CD4-positive, alpha-beta T cell treated with Interleukin-17A for 4 hours (primary cell): ENCODE results near the gene POU2AF3.
"Not testable (repeated sequence)": the region's sequence is repeated elsewhere in the genome, so short reads cannot be mapped to it uniquely, and the experiment has no call there.

Experiments used
- DNase-seq: peaks from one replicate; pipeline ENCODE4 v3.0.0-alpha.2; 2020; ENCODE audit warnings: mixed read lengths

The POU2AF3 gene, protein sequence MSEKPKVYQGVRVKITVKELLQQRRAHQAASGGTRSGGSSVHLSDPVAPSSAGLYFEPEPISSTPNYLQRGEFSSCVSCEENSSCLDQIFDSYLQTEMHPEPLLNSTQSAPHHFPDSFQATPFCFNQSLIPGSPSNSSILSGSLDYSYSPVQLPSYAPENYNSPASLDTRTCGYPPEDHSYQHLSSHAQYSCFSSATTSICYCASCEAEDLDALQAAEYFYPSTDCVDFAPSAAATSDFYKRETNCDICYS

GRCh38 chr11:111298413-111299100 lies at the start of gene POU2AF3:
POU2AF3 (plus strand) TSS chr11:111298546; CDS start chr11:111298582, 36 bp downstream.
- DNase-seq = no peak

DNA sequence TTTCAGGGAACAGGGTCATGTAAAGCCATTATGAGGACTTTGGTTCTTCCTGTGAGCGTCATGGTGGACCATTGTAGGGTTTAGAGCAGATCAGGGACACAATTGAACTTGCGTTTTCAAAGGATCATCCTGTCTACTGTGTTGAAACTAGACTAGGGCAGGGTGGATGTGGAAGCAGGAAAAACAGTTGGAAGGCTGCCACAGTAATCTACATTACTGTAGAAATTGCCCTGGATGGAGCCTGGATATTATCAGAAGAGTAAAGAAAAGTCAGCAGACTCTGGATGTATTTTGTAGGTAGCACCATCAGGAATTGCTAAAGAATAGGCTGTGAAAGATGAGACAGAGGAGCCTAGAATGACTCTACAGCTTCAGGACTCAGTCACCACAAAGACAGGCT lies 47.4 kb upstream of the POU2AF3 start:
- DNase-seq = no peak

GRCh38 chr11:111253131-111253530 lies 45.2 kb upstream of the POU2AF3 start:
- no peak for DNase-seq

GRCh38 chr11:111253630-111254029 lies 44.7 kb upstream of the POU2AF3 start:
- DNase-seq = no peak

DNA sequence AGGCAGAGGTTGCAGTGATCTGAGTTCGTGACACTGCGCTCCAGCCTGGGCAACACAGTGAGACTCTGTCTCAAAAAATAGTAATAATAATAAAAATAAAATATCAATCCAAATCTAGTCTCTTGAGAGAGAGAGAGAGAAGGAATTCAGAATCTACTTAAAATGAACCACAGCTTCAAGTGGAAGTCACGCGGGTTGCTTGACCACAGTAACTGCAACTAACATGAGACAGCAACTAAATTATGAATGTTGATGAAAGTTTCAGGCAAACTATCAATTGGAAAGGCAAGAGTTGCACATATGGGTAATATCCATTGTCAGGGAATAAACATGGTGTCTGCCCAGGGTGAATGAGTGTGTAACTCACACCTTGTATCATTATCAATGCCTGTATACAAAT lies 40.3 kb upstream of the POU2AF3 start:
- DNase-seq = no peak

- DNase-seq = no peak
These were observed 38.5 kb upstream of the POU2AF3 start for GRCh38 chr11:111259896-111260295.

- DNase-seq = no peak
These were observed 37.5 kb upstream of the POU2AF3 start for GRCh38 chr11:111260811-111261210.

- DNase-seq = no peak
These were observed 33.7 kb upstream of the POU2AF3 start for GRCh38 chr11:111264646-111265045.

DNA sequence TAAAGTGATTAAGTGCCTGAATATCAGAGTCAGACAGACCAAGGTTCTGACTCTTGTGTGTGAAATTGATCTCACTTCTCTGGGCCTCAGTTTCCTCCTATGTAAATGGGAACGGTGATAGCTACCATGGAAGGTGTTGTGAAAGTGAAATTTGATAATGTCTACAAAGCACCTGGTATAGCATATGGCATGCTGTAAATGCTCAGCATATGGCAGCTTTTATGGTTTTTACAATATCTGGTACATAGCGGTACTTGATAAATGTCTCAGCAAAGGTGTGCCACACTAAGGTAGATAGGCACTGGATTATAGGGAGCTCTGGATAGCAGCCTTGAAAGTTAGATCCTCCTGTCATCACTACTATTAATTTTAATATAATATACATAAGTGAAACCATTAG lies 32.9 kb upstream of the POU2AF3 start:
- DNase-seq = no peak

- DNase-seq = not testable (repeated sequence)
These were observed 30.0 kb upstream of the POU2AF3 start for GRCh38 chr11:111268303-111268702.

DNA sequence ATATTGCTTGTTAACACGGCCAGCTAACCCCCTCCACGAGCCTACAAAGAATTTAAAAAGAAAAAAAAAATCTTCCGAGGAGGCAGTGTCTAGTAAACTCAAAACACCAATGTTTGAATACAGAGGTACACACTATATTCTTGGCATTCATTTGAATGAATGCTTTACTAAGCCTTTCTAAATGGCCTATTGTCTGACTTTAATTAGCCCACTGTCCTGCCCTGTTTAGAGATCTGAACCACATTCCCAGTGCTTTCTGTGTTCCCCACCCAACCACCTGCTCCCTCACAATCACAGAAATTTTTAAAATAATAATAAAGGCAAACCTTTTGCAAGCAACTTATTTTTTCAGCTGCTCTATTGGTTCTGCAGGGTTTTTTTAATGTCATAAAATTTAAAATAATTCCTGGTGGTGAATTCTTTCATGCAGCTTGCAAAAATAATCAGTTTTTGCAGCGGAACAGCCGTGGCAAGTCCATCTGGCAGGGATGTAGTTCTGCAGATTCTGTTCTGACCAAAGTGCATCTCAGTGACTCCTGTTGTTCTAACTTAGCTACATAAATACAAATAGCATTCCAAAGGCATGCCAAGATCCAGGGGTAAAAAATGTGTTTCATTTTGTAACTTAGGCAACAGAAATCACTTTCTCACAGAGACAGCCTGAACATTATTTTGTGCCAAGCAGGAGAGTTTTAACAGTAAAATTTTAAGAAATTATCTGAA lies 29.0 kb upstream of the POU2AF3 start:
- no peak for DNase-seq

DNA sequence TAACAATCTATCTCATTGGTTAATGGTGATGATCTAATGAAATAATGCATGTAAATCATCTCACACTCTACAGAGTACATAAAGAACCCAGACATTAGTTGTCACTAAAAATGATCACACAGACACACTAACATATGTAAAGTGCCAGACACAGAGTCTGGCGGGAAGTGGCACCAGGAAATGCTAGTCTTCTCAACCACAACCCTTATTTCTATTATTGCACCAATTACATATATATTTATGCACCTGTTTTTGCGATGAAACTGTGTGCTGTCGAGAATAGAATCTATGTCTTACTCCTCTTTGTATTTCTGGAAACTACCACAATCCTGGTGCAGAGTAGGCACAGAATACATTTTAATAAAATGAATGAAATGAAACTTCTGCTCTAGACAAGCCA lies 25.9 kb upstream of the POU2AF3 start:
- no peak for DNase-seq

DNA sequence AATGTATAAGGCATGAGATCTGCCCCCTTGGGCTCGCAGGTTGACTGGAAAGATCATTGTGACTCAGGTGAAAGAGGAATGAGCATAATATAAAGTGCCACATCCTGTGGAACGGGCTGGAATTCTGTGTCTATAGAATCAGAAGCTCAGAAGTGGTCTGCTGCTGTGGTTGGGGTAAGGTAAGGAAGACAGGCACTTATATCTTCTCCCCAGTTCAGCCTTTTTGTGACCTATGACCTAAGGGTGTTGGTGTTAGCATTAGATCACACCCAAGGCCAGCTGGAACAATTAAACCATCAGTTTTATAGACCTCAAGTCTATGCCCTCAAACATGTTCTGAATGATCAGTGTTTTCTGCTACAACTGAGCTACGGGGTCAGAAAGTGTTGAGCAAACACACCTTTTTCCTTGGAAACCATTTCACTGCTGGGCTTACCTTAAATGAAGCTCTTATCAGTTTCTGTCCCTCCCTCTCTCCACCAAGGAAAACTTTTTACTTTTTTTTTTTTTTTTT lies 15.7 kb upstream of the POU2AF3 start:
- DNase-seq = no peak

DNA sequence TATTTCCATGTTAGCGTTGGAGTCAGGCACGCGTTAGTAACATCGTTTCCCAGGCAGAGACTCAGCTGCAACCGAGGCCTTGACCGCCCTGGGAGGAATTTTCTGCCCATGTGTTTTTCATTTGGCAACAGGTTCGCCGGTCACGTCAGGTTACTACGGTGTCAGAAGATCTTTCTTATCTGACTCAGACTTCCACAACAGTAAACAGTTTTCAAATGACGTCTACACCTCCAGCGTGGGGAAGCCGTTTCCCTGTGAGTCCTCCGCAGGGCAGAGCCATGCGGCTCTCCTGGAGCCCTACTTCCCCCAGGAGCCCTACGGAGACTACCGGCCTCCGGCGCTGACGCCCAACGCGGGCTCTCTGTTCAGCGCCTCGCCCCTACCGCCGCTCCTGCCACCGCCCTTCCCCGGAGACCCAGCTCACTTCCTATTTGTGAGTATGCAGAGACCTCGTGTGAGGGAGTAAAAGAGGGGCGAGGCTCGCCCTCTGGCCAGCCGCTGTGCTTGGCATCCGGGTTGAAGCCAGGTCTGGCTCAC lies 14.3 kb upstream of the POU2AF3 start:
- no peak for DNase-seq

GRCh38 chr11:111285189-111286091 lies 12.9 kb upstream of the POU2AF3 start:
- no peak for DNase-seq

DNA sequence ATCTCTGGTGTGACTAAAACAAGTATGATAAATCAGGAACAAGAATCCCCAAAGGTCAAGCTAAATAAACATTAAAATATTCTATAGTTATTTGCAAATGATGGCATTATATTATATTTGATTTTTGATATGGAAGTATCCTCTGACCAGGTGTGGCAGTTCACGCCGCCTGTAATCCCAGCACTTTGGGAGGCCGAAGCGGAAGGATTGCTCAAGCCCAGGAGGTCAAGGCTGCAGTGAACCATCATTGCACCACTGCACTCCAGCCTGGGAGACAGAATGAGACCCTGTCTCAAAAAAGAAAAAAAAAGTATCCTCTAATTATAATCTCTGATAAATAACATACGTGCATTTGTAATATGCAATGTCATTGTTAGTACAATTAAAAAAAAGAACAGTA lies 6.6 kb upstream of the POU2AF3 start:
- no peak for DNase-seq

DNA sequence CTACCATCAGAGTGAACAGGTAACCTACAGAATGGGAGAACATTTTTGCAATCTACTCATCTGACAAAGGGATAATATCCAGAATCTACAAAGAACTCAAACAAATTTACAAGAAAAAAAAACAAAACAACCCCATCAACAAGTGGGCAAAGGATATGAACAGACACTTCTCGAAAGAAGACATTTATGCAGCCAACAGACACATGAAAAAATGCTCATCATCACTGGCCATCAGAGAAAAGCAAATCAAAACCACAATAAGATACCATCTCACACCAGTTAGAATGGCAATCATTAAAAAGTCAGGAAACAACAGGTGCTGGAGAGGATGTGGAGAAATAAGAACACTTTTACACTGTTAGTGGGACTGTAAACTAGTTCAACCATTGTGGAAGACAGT lies 5.9 kb upstream of the POU2AF3 start:
- not testable (repeated sequence) for DNase-seq

- no peak for DNase-seq
These were observed 2.1 kb upstream of the POU2AF3 start for GRCh38 chr11:111296196-111296595.

GRCh38 chr11:111297696-111298095 lies 650 bp upstream of the POU2AF3 start:
- no peak for DNase-seq

GRCh38 chr11:111299101-111300026 lies 1.0 kb downstream of the POU2AF3 start:
- no peak for DNase-seq

GRCh38 chr11:111300569-111300968 lies 2.2 kb downstream of the POU2AF3 start:
- no peak for DNase-seq
